Ectodermal cell (in vitro differentiated cells): Measurements from ENCODE around the gene USP19. TPM values are rescaled to one million over a fixed set of nuclear protein-coding genes. Genes with fewer than 3 reads are reported as not detected.

Experiments used
- H3K27ac ChIP-seq: 2 replicates; pipeline ENCODE4 v1.7.0; 2013; ENCODE audit warnings: mild to moderate bottlenecking, low read depth, low read length; ENCODE audit not compliant: insufficient read depth, poor library complexity, severe bottlenecking
- H3K27me3 ChIP-seq: 2 replicates; pipeline ENCODE4 v1.7.0; 2013; ENCODE audit warnings: mild to moderate bottlenecking, low read length; ENCODE audit not compliant: insufficient read depth, control insufficient read depth, poor library complexity, severe bottlenecking
- H3K36me3 ChIP-seq: one replicate; pipeline ENCODE4 v1.7.0; 2013; ENCODE audit warnings: low read length; ENCODE audit not compliant: control insufficient read depth, insufficient read depth
- H3K4me1 ChIP-seq: one replicate; pipeline ENCODE4 v1.7.0; 2013; ENCODE audit warnings: low read length; ENCODE audit not compliant: control insufficient read depth, insufficient read depth
- H3K4me3 ChIP-seq: 2 replicates; pipeline ENCODE4 v1.7.0; 2013; ENCODE audit warnings: low read depth, low read length, control low read depth; ENCODE audit not compliant: insufficient read depth
- H3K9me3 ChIP-seq: 2 replicates; pipeline ENCODE4 v1.7.0; 2013; ENCODE audit warnings: mild to moderate bottlenecking, low read length, moderate library complexity; ENCODE audit not compliant: control insufficient read depth
- WGBS, 2 experiments: methylation state at CpG; one replicate each; pipeline ENCODE4 v1.1.7; 2013; ENCODE audit warnings: missing lambda C conversion rate in 2 of 2; 5-methylcytosine and 5-hydroxymethylcytosine counted together
- polyA plus RNA-seq, 4 experiments: library from polyadenylated mRNA; stranded (reverse); fragments of 50-300 nt; gene quantifications; one replicate each; pipeline ENCODE4 v1.2.3, GENCODE V29; 2013

Gene USP19, protein sequence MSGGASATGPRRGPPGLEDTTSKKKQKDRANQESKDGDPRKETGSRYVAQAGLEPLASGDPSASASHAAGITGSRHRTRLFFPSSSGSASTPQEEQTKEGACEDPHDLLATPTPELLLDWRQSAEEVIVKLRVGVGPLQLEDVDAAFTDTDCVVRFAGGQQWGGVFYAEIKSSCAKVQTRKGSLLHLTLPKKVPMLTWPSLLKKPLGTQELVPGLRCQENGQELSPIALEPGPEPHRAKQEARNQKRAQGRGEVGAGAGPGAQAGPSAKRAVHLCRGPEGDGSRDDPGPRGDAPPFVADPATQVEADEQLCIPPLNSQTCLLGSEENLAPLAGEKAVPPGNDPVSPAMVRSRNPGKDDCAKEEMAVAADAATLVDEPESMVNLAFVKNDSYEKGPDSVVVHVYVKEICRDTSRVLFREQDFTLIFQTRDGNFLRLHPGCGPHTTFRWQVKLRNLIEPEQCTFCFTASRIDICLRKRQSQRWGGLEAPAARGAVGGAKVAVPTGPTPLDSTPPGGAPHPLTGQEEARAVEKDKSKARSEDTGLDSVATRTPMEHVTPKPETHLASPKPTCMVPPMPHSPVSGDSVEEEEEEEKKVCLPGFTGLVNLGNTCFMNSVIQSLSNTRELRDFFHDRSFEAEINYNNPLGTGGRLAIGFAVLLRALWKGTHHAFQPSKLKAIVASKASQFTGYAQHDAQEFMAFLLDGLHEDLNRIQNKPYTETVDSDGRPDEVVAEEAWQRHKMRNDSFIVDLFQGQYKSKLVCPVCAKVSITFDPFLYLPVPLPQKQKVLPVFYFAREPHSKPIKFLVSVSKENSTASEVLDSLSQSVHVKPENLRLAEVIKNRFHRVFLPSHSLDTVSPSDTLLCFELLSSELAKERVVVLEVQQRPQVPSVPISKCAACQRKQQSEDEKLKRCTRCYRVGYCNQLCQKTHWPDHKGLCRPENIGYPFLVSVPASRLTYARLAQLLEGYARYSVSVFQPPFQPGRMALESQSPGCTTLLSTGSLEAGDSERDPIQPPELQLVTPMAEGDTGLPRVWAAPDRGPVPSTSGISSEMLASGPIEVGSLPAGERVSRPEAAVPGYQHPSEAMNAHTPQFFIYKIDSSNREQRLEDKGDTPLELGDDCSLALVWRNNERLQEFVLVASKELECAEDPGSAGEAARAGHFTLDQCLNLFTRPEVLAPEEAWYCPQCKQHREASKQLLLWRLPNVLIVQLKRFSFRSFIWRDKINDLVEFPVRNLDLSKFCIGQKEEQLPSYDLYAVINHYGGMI (N-terminal part only)
- 43.7 TPM for polyA plus RNA-seq (2013, experiment 1 of 4)
- 51.0 TPM for polyA plus RNA-seq (2013, experiment 2 of 4)
- 37.4 TPM for polyA plus RNA-seq (2013, experiment 3 of 4)
- polyA plus RNA-seq (2013, experiment 4 of 4) = 44.2 TPM

DNA sequence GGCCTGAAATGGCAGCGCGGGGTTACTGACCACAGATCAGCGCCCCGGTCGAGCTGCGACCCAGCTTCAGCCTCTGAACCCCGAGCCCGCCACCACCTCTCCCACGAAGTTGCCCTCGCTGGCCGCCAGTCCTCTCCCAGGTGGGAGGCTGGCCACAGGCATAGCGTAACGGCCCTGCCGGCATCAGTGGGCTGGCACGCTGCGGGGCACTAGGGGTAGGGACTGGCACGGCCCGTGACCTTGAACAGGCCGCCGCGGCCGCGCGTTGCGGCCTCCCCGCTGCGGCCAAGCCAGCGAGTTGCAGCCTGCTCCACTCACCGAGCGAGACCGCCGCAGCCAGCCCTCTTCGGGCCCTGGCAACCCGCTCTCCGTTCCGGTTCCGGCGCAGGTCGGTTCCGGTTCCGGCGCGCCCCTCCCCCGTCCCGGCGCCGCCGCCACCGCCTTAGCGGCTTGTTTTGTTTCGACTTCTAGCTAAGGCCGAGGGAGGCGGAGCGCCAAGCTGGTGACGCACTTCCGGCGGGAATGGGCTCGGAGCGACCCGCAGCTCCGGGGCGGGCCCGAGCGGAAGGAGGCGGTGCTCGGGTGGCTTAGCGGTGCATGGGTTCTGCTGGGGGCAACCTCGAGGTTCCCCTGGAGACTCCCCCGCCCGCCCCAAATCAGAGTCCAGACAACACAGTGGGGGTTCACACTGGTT is at the start of gene USP19:
USP19 (minus strand) TSS at position 386 of the 694 bp plus-strand sequence. CDS start 1,678 bp downstream, outside the sequence.
- peak within 1 kb of the TSS; percentile 93 for H3K27ac ChIP-seq
- H3K36me3 ChIP-seq = peaks cover 30% of the 10 kb centered on the region
- H3K4me1 ChIP-seq = peaks cover 4% of the 10 kb centered on the region
- 1% methylated on average over 70 of the region's 70 CpGs for WGBS, 2 experiments
- no peaks in the 10 kb centered on the region for H3K9me3 ChIP-seq
- peak within 1 kb of the TSS; percentile 97 for H3K4me3 ChIP-seq
- no peaks in the 10 kb centered on the region for H3K27me3 ChIP-seq

DNA sequence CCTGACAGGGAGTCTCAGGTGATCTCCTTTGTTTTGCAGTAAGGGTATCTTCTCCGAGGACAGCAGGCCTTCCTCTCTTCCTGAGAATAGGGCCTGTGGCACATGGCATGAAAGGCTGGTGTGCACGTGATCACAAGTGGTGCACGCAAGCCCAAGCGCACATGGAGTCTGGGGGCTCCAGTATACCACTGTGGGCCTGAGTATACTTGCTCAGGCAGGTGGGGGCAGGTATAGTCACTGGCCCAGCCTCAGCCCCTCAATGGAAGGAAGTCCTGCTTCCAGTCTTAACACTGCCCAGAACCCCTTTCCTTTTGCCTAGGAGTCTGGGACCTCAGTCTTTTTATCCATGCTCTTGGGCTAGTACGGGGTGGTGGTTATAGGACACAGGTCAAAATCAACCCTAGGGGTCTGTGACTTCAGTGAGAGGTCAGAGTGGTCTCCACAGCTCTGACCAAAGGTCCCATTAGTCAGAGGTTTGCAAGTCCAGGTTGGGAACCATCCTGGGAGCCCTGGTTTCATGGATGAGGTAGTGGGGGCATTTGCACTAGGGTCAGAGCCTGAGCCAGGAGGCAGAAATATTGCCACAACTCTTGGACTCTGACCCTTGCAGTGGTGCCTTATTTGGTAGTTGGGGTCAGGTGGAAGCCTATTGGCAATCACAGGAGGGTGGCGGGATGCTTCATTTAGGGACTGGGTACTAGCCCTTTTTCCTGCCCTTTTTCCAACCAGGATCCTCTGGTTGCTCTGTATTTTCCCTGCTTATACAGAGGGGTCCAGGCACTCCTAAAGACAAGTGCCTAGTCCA is 46.3 kb upstream of the USP19 start:
- Histone ChIP-seq H3K27ac (no peak overlapping the region), H3K27me3 (peaks cover 13% of the 10 kb centered on the region), H3K36me3 (peaks cover 11% of the 10 kb centered on the region), H3K4me1 (peaks cover 11% of the 10 kb centered on the region), H3K4me3 (peak overlapping the region; percentile 82), H3K9me3 (no peaks in the 10 kb centered on the region)
- 92 to 93% methylated on average over 6 of the region's 6 CpGs for WGBS, 2 experiments

- no peak within 1 kb of the TSS for H3K27ac ChIP-seq
- WGBS, 2 experiments = 4% methylated on average over 69 of the region's 69 CpGs
Observed at GRCh38 chr3:49165771-49166751, 45.4 kb upstream of the USP19 start, which contains the start of gene CCDC71. Gene CCDC71, minus strand, starts transcription at chr3:49166331. Its CDS starts 2,123 bp downstream, at chr3:49164208.

DNA sequence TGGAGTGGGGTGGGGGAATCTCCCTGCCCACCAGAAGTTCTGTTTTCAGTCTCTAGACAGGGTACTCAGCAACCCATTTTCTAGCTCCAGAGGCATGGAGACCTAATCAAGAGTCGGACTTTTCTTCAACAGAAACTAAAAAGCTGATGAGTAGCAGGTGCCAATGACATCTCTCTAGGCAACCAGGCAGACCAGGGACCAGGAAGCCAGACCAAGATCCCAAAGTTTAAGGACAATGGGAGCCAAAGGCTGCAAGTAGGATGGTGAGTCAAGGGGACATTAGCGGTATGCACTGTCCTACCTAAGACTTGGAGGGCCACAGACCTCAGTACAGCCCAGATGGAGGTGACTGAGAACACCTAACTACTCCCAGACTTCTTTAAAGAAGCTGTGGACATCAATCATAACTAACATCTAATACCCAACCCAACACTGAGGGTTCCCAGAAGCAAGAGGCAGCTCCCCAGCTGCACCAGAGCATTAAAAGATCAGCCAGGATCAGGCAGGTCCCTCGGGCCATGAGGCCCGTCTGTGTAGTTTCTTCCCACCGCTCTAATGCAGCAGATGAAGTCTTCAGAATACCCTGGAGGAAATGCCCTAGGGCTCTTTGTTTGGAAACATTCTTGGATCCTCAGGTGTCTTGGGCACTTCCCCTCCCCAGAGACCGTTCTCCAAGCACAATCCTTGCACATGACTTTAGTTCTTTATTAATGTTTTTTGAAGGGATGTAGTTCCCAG is 44.5 kb upstream of the USP19 start:
- H3K27me3 ChIP-seq = peaks cover 13% of the 10 kb centered on the region
- H3K9me3 ChIP-seq = no peaks in the 10 kb centered on the region
- 45 to 48% methylated on average over 5 to 6 of the region's 6 CpGs for WGBS, 2 experiments
- peaks cover 11% of the 10 kb centered on the region for H3K36me3 ChIP-seq
- peak overlapping the region; percentile 82 for H3K4me3 ChIP-seq
- H3K4me1 ChIP-seq = peaks cover 8% of the 10 kb centered on the region
- H3K27ac ChIP-seq = no peak overlapping the region

More at GRCh38 chr3:49165771-49166751, 45.4 kb upstream of the USP19 start, which contains the start of gene CCDC71:
- Histone ChIP-seq H3K27me3 (peaks cover 13% of the 10 kb centered on the region), H3K36me3 (peaks cover 11% of the 10 kb centered on the region), H3K9me3 (no peaks in the 10 kb centered on the region), H3K4me3 (peak within 1 kb of the TSS; percentile 82), H3K4me1 (peaks cover 11% of the 10 kb centered on the region)

DNA sequence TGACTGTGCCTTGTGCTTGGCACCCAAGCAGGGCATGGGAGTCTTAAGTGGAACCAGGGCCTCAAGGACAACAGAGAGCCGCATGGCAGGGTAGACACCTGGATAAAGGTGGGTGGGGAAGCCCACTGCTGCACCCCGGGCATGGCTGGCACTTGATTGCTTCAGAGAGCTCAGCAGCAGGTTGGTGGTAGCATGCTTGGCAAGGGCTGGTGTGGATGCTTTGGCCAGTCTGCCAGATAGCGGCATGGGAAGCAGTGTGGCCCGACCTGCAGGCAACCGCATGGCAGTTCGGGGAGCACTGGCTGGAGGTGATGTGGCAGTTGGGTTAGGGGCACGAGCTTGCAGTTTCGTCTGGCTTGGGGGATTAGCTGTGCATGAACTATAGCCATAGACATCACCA is 43.0 kb upstream of the USP19 start:
- Histone ChIP-seq H3K9me3 (no peaks in the 10 kb centered on the region), H3K27me3 (peaks cover 13% of the 10 kb centered on the region), H3K36me3 (peaks cover 11% of the 10 kb centered on the region), H3K4me1 (peaks cover 8% of the 10 kb centered on the region), H3K27ac (no peak overlapping the region), H3K4me3 (no peak overlapping the region)
- WGBS, 2 experiments = 95 to 96% methylated on average over 8 of the region's 8 CpGs

GRCh38 chr3:49162751-49163419 is 42.3 kb upstream of the USP19 start:
- H3K36me3 ChIP-seq = peaks cover 11% of the 10 kb centered on the region
- no peak overlapping the region for H3K4me3 ChIP-seq
- peaks cover 10% of the 10 kb centered on the region for H3K27me3 ChIP-seq
- H3K9me3 ChIP-seq = no peaks in the 10 kb centered on the region
- 95% methylated on average over 21 of the region's 21 CpGs for WGBS, 2 experiments
- H3K4me1 ChIP-seq = peaks cover 8% of the 10 kb centered on the region
- no peak overlapping the region for H3K27ac ChIP-seq

DNA sequence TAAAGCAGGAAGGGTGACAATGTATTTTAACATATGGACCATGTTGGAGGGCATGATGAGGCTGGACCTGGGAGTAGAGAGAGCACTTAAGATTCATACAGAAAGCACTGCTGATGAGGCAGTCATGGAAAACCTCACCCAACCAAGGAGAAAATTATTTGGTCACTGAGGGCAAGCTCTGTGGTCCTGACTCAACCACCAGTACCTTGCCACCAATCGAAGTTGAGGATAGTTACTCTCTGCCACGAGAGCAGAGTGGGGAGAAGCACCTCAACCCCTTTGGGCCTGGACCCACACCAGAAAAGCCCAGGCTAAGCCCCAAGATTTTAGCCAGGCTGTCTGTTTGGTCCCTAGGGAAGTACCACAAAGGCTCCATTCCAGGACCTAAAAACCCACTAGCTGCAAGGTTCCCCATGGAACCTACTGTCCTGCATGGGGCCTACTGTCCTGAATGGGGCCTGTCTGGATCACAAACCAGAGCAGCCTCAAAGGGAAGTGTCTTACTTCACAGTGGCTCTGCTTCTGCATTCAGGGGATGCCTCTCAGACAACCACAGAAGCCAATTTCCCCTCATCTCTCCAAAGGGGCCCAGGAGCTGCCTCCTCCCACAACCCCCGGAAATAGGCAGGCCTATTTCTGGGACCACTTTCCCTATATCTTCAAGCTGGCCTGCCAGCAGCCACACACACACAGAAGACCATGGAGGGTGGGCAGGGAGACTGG is 41.3 kb upstream of the USP19 start:
- no peaks in the 10 kb centered on the region for H3K9me3 ChIP-seq
- no peak overlapping the region for H3K27ac ChIP-seq
- H3K27me3 ChIP-seq = peaks cover 1% of the 10 kb centered on the region
- H3K4me1 ChIP-seq = peaks cover 8% of the 10 kb centered on the region
- 95% methylated on average over 3 of the region's 3 CpGs for WGBS, 2 experiments
- H3K4me3 ChIP-seq = no peak overlapping the region
- H3K36me3 ChIP-seq = peaks cover 11% of the 10 kb centered on the region
